Smooth muscle cell (in vitro differentiated cells): ENCODE results near the gene PICALM. TPM values are rescaled to one million over a fixed set of nuclear protein-coding genes. Genes with fewer than 3 reads are reported as not detected.

Experiments
- DNase-seq: peaks from one replicate; lab custom pipeline; 2025; ENCODE audit not compliant: unreplicated experiment; lab: John Stamatoyannopoulos, UW
- H2AFZ ChIP-seq: fragments of 200-600 bp; sonication (generic); 2 replicates; pipeline ENCODE4 v1.6.0; 2016; ENCODE audit warnings: antibody characterized with exemption, low read depth, mild to moderate bottlenecking
- H3F3A ChIP-seq: fragments of 200-600 bp; sonication (generic); 2 replicates; pipeline ENCODE4 v1.6.0; 2017; ENCODE audit warnings: antibody characterized with exemption, low read depth
- H3K27ac ChIP-seq: fragments of 200-600 bp; sonication (generic); 2 replicates; pipeline ENCODE4 v1.5.1; 2016; ENCODE audit warnings: low read depth, mild to moderate bottlenecking
- H3K27me3 ChIP-seq: fragments of 200-600 bp; sonication (generic); 2 replicates; pipeline ENCODE4 v1.6.1; 2016; ENCODE audit warnings: low read depth, mild to moderate bottlenecking
- H3K36me3 ChIP-seq: fragments of 200-600 bp; sonication (generic); 2 replicates; pipeline ENCODE4 v1.5.1; 2016; ENCODE audit warnings: low read depth
- H3K4me1 ChIP-seq: fragments of 200-600 bp; sonication (generic); 2 replicates; pipeline ENCODE4 v1.5.1; 2016; ENCODE audit warnings: low read depth
- H3K4me2 ChIP-seq: fragments of 200-600 bp; sonication (generic); 2 replicates; pipeline ENCODE4 v1.6.0; 2016; ENCODE audit warnings: mild to moderate bottlenecking
- H3K4me3 ChIP-seq: fragments of 200-600 bp; sonication (generic); 2 replicates; pipeline ENCODE4 v1.5.1; 2016; ENCODE audit warnings: mild to moderate bottlenecking
- H3K79me2 ChIP-seq: fragments of 200-600 bp; sonication (generic); 2 replicates; pipeline ENCODE4 v1.6.0; 2016; ENCODE audit warnings: low read depth, mild to moderate bottlenecking
- H3K9ac ChIP-seq: fragments of 200-600 bp; sonication (generic); 2 replicates; pipeline ENCODE4 v1.6.0; 2016; ENCODE audit warnings: low read depth
- H3K9me3 ChIP-seq: fragments of 200-600 bp; sonication (generic); replicated peaks from 2 replicates; pipeline ENCODE4 v1.5.1; 2016; ENCODE audit warnings: low read depth
- H4K20me1 ChIP-seq: fragments of 200-600 bp; sonication (generic); 2 replicates; pipeline ENCODE4 v1.6.0; 2016; ENCODE audit warnings: low read depth
- CTCF ChIP-seq: fragments of 200-600 bp; sonication (generic); IDR thresholded peaks from 2 replicates; pipeline ENCODE4 v1.5.1; 2017; ENCODE audit warnings: borderline replicate concordance, mild to moderate bottlenecking, antibody characterized with exemption; ENCODE audit not compliant: insufficient read depth, poor library complexity, severe bottlenecking
- WGBS: methylation state at CpG from one replicate; pipeline ENCODE4 v1.1.7; 2016; ENCODE audit warnings: low lambda C conversion rate; 5-methylcytosine and 5-hydroxymethylcytosine counted together
- polyA plus RNA-seq: library from polyadenylated mRNA; unstranded; fragments of >200 nt; fragmentation: Nextera tagmentation; extraction: Ambion mirVana; gene quantifications from 2 replicates; pipeline ENCODE4 v1.2.1, GENCODE V29; 2016
- total RNA-seq: library from RNA; depleted of rRNA; stranded (reverse); fragments of >200 nt; gene quantifications from 2 replicates; pipeline ENCODE4 v1.2.3, GENCODE V29; 2014

The PICALM gene
- total and polyA plus RNA-seq, 2 experiments from 2014 or later, result 72.9 to 420 TPM

DNA sequence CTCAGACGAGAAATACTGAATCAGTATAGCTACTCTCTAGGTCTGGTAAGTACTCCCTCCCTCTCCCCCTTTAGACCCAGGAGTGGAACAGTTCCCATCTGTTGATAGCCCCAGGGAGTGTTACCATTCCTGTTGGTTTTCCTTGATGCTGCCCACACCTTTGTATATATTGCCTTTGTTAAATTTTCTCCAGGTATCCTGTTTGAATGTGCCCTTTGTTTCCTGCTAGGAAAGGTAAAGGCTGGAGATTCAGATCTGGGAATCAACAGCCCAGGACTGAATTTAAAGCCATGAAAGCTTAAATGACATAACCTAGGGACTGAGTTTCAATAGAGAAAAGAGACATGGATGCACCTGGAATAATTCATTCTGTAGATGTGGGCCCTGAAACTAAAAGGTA lies 145.4 kb downstream of the PICALM start:
- no peak overlapping the region for H3K27ac ChIP-seq
- no peaks in the 10 kb centered on the region for H3K9me3 ChIP-seq
- H3F3A ChIP-seq, result no peaks in the 10 kb centered on the region
- H4K20me1 ChIP-seq, result no peaks in the 10 kb centered on the region
- WGBS, result 67% methylated on average over 1 of the region's 1 CpG
- H3K4me1 ChIP-seq, result no peaks in the 10 kb centered on the region
- no peak overlapping the region for H3K4me3 ChIP-seq
- TF ChIP-seq CTCF, result no peak
- no peak overlapping the region for H3K4me2 ChIP-seq
- no peaks in the 10 kb centered on the region for H3K79me2 ChIP-seq
- no peak overlapping the region for H2AFZ ChIP-seq
- H3K36me3 ChIP-seq, result no peaks in the 10 kb centered on the region
- no peak for DNase-seq
- H3K27me3 ChIP-seq, result no peaks in the 10 kb centered on the region
- H3K9ac ChIP-seq, result no peak overlapping the region

DNA sequence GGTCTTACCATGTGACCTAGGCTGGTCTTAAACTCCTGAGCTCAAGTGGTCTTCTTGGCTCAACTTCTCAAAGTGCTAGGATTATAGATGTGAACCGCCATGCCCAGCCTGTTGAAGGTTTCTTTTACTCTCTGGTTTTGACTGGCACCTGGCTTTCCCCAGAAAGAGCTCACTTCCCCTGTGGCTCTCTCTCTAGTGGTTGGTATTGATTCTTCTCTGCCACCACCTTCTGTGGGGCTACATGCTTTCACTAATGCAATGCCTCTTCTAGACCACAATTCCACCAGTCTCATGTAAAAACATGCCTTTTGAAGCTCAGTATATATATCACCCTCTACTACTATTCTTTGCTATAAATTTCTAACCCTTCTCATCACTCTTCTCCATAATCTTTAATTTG lies 146.5 kb downstream of the PICALM start:
- no peak for DNase-seq
- TF ChIP-seq CTCF, result no peak
- Histone ChIP-seq H3K4me1 (no peaks in the 10 kb centered on the region), H3K36me3 (no peaks in the 10 kb centered on the region), H3K4me2 (no peak overlapping the region), H3K27me3 (no peaks in the 10 kb centered on the region), H3K9me3 (no peaks in the 10 kb centered on the region), H3K9ac (no peak overlapping the region), H3K79me2 (no peaks in the 10 kb centered on the region), H3K4me3 (no peak overlapping the region), H3F3A (no peaks in the 10 kb centered on the region), H3K27ac (no peak overlapping the region), H2AFZ (no peak overlapping the region), H4K20me1 (no peaks in the 10 kb centered on the region)
- 100% methylated on average over 1 of the region's 1 CpG for WGBS

DNA sequence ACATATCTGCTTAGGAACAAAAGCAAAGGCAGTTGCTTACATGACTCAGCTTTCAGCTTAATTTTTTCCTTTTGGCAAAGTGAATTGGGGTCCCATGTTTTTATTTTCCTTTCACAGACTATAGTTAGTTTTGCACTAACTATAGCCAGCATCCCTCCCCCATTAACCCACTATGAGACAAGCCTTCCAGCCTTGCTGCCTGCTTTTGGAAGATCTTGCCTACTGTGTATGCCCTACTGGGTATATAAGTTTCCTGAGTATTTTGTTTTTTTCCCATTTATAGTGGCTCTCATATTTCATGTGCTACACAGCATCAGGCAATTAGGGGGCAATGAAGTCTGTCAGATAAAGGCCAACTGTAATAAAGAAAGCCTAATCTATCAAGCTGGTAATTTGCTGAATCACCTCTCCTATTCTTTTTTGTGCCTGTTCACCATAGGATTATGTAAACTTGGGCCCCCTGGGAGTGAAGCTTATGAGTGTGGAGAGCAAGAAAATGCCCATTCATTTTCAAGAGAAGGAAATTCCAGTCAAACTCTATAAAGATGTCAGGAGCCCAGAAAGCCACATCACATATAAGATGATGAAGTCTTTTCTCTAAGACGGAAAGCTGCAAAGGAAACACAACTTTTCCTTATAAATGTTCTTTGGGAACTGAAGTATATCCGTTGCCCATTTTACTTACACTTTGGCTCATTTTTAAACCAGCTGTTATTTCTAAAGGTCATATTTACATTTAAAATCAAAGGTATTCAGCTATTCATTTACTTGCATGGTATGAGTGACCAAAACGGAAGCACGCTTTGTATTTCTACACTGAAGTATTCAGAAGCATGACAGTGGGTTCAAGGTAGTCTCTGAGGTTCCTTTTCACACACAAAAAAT lies 149.7 kb downstream of the PICALM start:
- H3K4me3 ChIP-seq, result no peak overlapping the region
- no peak overlapping the region for H3K9ac ChIP-seq
- no peak overlapping the region for H3K27ac ChIP-seq
- no peaks in the 10 kb centered on the region for H3K27me3 ChIP-seq
- WGBS, result 82% methylated on average over 4 of the region's 4 CpGs
- H2AFZ ChIP-seq, result no peak overlapping the region
- no peaks in the 10 kb centered on the region for H3K9me3 ChIP-seq
- H3F3A ChIP-seq, result no peaks in the 10 kb centered on the region
- no peaks in the 10 kb centered on the region for H3K79me2 ChIP-seq
- DNase-seq, result no peak
- H4K20me1 ChIP-seq, result no peaks in the 10 kb centered on the region
- no peaks in the 10 kb centered on the region for H3K4me1 ChIP-seq
- no peaks in the 10 kb centered on the region for H3K36me3 ChIP-seq
- no peak overlapping the region for H3K4me2 ChIP-seq
- no peak for TF ChIP-seq CTCF

DNA sequence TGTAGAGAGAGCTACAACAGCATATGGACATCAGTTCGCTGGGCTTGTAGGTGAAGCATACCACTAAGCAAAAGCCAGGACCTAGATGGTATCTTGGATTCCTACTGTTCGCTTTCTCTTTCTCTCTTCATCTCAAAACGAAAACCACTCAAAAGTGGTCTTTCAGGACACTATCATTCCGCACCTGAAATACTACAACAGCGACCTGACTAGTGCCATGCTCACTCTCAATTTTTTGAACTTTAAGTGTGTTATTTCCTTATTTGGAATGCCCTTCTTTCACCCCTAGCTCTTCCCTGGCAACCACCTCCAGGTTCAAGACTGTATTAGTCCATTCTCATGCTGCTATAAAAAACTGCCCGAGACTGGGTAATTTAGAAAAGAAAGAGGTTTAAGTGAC lies 154.5 kb downstream of the PICALM start:
- no peaks in the 10 kb centered on the region for H3K79me2 ChIP-seq
- H3K4me3 ChIP-seq, result no peak overlapping the region
- no peak for DNase-seq
- no peaks in the 10 kb centered on the region for H4K20me1 ChIP-seq
- no peaks in the 10 kb centered on the region for H3K9me3 ChIP-seq
- H3K4me2 ChIP-seq, result no peak overlapping the region
- TF ChIP-seq CTCF, result no peak
- no peaks in the 10 kb centered on the region for H3K4me1 ChIP-seq
- WGBS, result 83% methylated on average over 6 of the region's 6 CpGs
- no peaks in the 10 kb centered on the region for H3F3A ChIP-seq
- no peak overlapping the region for H3K9ac ChIP-seq
- no peak overlapping the region for H2AFZ ChIP-seq
- no peaks in the 10 kb centered on the region for H3K27me3 ChIP-seq
- H3K36me3 ChIP-seq, result no peaks in the 10 kb centered on the region
- no peak overlapping the region for H3K27ac ChIP-seq
